HG03378 (cell line): Measurements from ENCODE around the gene TJP1.
"Not testable (repeated sequence)": the region's sequence is repeated elsewhere in the genome, so short reads cannot be mapped to it uniquely, and the experiment has no call there.

ENCODE experiments used
- ATAC-seq: cut with Tn5 transposase; IDR thresholded peaks from one replicate; pipeline ENCODE4 v1.9.1; 2021; ENCODE audit warnings: mild to moderate bottlenecking, moderate library complexity; ENCODE audit not compliant: unreplicated experiment

The TJP1 gene

DNA sequence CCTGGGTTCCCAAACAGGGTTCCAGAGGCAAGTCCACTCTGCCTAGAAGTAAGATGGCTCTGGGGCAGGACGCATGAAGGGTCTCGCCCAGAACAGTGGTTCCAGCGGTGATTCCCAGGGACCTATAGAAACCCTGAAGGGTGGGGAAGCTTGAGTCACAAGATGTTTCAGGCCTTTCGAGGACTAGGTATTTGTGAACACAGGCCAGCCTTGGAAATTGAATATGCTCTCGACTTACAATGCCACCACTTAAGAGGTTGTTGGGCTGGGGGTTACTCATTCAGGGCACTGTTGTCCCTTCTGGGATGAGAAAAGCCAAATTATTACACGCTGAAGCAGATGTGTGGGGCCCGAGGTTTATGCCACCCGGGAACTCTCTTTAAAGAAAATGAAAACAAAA, 152.0 kb downstream of the TJP1 start:
- no peak for ATAC-seq

DNA sequence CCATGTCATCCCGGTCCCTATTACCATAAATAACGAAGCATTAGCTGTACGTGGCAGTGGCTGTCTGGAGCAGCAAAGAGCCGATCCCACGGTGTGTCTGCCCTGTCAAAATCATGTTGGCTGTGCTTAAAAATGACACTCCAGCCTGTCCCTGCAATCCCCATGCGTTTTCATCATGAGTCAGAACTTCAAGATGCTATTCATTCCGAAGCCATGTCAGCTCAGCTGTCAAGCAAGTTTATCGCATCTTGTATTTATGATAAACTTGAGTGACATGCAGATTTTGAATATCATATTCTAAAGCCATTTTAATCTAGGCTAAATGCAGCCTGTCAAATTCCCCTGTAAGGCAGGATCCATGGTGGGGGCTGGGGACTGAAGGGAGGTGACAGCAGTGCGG, 152.4 kb downstream of the TJP1 start:
- no peak for ATAC-seq

DNA sequence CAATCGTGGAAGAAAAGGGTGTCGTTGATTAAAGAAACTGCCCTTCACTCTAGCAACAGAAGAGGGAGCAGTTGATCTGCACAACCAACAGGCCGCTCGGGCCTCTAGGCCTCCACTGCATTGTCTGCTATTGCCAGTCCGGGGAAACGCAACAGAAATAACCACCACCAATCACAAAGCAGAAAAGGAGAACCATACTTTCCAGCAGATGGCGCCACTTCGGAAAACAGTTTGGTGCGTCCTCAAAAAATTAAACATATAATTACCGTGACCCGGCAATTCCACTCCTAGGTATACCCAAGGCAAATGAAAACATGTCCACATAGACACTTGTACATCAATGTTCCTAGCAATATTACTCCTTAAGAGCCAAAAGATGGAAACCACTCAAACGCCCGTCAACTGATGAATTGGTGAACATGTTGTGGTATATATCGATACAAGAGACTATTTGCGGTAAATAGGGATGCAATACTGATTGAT, 154.1 kb downstream of the TJP1 start:
- ATAC-seq, result no peak

DNA sequence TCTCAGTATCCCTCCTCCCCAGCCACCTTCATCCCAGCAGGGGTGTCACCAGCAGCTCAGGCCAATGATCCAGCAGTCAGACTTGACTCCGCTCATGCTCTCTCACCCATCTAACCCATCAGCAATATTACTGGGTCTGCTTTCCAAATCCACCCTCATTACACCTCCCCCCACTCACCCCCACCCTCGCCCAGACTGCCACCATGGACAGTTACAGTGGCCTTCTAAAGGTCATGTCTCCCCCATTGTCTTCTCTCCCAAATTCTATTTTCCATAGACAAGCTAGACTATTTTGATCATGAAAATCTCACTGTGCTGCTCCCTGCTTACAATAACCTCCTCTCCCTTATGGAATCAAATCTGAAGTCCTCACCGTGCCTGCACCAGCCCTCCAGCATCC, 156.0 kb downstream of the TJP1 start:
- ATAC-seq, result no peak

DNA sequence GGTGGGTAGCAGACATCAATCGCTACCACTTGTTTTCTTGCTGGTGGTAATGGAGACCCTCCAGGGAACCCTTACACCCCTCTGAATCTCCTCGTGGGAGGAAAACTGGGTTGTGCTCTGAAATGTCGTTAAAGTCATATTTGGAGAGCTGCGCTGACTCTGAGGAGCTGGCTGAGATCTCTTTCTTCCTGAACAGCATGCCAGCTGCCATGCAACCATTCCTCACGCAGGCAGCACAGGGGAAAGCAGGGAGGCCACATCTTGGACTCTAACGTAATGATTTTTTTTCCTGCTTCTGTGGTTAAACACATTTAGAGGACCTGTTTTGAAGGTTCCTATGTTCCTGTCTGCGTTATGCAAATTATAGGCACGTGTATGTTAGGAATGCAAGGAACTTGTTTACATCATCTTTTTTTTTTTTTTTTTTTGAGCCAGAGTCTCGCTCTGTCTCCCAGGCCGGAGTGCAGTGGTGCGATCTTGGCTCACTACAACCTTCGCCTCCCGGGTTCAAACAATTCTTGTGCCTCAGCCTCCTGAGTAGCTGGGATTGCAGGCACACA, 156.7 kb downstream of the TJP1 start:
- no peak for ATAC-seq

DNA sequence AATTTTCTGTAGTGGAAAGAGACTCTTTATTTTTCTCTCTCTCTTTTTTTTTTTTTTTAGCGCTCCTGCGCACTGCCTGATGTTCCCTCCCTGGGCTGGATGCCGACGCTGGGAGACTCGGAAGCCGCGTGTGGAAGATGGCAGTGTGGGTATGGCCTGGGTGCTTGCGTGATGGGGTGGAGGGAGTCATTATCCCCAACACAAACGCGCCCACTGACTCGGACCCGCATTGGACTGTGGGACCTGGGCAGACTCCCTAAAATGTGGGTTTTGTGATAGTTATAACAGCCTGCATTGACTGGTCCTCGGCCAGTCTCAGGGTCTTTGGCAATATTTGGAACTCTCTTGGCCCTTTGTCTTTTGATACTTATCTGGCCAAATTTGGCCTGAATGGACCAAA, 157.9 kb downstream of the TJP1 start:
- no peak for ATAC-seq

DNA sequence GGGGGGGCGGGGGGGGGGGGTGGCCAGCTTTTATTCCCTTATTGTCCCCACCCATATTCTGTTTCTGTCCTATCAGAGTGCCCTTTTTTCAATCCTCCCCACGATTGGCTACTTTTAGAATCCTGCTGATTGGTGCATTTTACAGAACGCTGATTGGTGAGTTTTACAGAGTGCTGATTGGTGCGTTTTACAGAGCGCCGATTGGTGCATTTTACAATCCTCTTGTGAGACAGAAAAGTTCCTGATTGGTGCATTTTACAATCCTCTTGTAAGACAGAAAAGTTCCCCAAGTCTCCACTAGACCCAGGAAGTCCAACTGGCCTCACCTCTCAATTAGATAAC, 164.8 kb downstream of the TJP1 start:
- ATAC-seq, result not testable (repeated sequence)

DNA sequence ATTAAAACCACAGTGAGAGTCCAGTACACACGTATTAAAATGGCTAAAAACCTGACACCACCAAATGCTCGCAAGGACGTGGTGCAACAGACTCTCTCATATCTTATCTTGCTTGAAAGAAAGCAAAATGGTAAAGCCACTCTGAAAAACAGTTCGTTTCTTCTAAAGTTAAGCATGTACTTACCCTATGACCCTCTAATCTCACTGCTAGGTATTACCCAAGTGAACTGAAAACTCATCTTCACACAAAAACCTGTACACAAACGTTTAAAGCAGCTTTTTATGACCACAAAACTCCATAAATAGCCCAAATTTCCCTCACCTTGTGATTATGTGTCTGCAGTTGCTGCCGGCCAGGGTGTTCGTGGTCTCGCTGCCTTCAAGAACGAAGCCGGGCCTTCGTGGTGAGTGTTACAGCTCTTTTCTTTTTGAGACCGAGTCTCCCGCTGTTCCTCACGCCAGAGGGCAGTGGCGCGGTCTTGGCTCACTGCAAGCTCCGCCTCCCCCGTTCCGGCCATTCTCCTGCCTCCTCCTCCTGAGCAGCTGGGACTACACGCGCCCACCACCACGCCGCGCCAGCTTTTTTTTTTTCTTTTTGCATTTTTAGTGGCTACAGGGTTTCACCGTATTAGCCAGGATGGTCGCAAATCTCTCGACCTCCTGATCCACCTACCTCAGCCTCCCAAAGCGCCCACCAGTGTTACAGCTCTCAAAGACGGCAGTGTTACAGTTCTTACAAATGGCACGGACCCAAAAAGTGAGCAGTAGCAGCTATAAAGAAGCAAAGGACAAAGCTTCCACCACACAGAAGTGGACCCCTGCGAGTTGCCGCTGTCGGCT, 165.4 kb downstream of the TJP1 start:
- ATAC-seq, result no peak

DNA sequence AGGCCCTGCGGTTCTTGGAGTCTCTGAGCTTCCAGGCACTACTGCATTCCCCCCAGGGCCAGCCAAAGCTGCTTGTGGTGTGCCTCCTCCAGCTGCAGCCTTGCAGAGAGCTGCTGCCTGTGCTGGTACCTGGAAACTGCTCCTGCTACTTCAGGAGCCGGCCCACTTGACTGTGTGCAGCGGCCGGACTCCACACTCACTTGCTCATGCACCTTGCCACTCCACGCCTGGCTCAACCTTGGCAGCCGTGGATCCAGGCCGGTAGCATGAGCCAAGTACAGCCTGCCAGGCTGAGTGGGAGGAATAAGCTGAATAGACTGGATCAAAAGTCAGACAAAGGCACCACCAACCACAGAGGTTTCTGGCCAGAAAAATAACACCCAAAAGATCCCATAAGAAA, 169.7 kb downstream of the TJP1 start:
- ATAC-seq, result no peak

DNA sequence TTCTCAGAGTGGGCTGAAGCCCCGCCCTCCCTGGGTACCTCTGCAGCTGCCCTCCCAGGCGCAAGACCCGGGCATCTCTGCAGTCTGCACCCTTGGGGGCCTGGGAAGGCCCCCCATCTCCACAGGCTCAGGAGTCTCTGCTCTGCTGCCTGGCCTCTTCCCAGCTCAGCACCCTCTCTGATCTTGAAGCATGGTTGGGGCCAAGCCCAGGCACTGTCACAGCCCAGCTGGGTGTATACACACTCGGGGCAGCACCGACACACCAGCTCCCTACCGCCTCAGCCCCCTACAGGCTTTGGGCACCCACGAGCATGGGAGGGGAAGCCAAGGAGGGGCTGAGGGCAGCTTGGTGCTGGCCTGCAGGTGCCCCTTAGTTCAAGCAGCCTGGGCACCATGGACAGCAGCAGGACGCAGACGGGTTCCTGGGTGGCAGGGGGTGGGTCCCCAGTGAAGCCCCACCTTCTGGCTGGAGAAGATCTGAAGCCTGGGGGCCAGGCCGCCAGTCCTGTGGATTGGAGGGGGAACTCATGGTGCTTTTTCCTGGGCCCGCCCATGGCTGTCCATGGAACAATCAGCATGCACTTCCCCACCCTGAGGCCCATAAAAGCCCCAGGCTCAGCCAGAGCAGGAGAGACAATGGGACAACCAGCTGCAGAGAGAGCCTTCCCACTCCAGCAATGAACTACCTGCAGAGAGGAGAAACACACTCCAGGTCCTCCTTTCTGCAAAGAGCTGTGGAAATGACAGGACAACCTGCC, 170.6 kb downstream of the TJP1 start:
- ATAC-seq, result no peak
